KBM-7 (cell line): ENCODE data around the gene RPL19.

ENCODE experiments used
- DNase-seq: peaks from one replicate; pipeline ENCODE4 v3.0.0-alpha.2; 2015
- in situ Hi-C: fragments of 300-500 bp; cut with MboI; formaldehyde crosslinking; loops from 2 replicates; pipeline ENCODE4 v1.14.3; 2020; ENCODE audit warnings: low sequenced_read_pairs, low pct_unique_long_range_greater_than_20kb, mixed read lengths

RPL19 gene

GRCh38 chr17:39194089-39194984, 5.7 kb upstream of the RPL19 start:
- in situ Hi-C loops: no loop called here
- no peak for DNase-seq

DNA sequence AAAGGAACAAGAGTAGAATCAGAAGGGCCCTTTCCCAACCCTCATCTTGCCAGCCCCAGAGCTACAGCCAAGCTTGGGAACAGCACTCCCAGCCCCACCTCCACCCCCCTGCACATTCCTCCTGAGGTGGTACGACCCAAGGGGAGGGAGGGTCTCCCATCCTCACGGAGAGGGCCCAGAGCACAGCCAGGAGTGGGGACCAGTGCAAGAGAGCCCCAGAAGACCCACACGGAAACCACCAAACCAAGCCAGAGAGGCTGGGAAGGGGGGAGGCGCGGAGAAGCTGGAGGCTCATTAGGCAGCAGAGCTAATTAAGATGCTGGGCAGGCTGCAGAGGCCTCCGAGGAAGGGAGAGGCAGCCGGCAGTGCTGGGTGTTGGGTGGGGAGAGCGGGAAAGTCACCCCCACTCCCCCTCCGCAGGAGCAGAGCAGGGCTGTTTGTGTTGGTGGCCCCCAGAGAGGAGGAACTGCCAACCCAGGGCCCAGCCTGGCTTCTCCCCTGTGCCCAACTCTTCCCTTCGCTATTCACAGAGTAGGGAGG, 5.0 kb upstream of the RPL19 start:
- no peak for DNase-seq
- in situ Hi-C loops: no loop called here

DNA sequence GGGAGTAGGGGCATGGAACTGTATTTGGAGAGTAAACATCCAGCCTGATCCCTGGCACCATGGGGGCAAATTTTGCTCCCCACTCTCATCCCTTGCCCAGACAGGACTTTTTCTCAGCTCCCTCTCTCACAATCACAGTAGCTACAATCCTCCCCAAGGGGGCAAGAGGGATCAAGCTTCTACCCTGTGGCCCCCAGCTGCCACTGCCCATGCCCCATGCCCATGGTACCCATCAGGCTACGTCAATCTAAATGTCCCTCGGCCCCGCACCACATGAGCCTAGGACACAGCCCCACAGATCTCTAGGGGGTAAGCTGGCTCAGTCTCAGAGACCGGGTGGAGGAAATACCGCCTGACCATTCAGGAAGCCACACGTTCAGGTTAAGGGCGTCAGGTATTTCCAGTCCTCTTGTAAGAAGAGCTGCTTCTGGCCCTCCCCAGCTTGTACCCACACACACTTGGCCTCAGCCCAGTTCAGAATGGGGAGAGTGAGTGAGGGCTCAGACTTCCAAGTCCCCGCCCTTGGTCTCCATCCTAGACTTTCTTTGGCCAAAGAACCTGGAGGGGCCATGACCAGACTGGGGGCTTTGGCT, 4.4 kb upstream of the RPL19 start:
- DNase-seq: no peak
- in situ Hi-C loops: no loop called here

- in situ Hi-C loops: no loop called here
- no peak for DNase-seq
These were observed 3.8 kb upstream of the RPL19 start for GRCh38 chr17:39196241-39196807.

- DNase-seq: no peak
- in situ Hi-C loops: no loop called here
These were observed 3.2 kb upstream of the RPL19 start for GRCh38 chr17:39196808-39197291.

- DNase-seq: peak; percentile 55
- in situ Hi-C loops: no loop called here
These were observed 2.5 kb upstream of the RPL19 start, which contains the start of gene CACNB1 for GRCh38 chr17:39197380-39198185. Gene CACNB1 (minus strand): TSS chr17:39197669. CDS start chr17:39197495, 174 bp downstream.

DNA sequence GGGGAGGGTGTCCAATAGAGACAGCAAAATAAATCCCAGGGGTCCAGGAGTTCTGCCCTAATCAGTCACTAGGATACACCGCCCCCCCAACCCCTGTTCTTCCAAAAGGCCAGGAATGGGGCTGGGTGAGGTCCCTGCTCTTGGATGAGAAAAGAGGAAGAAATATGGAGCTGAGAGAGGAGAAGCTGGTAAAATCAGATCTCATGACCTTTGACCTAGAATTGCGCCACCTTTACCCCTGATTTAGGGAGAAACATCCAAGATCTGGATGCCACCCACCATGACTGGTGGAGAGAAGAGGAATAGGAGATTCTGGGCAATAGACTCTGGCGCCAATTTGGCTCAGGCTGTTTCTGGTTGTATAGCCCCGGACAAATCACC, 1.9 kb upstream of the RPL19 start:
- in situ Hi-C loops: no loop called here

DNA sequence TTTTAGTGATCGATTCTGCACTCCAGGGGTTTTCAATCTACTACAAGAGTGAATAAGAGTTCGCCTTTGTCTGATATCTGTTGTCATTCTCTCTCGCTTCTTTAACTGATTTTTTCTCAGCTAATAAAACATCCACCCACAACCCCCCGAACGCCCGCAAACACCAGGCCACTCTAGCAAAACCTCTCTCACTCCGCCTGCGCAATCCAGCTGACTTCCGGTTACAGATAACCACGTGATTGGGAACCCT, 338 bp upstream of the RPL19 start:
- in situ Hi-C loops: no loop called here
- DNase-seq: peak; percentile 95

More for the DNA sequence above, 1.9 kb upstream of the RPL19 start:
- peak; percentile 52 for DNase-seq

- peak; percentile 41 for DNase-seq
- in situ Hi-C loops: no loop called here
These were observed 951 bp downstream of the RPL19 start for GRCh38 chr17:39200957-39201510.

DNA sequence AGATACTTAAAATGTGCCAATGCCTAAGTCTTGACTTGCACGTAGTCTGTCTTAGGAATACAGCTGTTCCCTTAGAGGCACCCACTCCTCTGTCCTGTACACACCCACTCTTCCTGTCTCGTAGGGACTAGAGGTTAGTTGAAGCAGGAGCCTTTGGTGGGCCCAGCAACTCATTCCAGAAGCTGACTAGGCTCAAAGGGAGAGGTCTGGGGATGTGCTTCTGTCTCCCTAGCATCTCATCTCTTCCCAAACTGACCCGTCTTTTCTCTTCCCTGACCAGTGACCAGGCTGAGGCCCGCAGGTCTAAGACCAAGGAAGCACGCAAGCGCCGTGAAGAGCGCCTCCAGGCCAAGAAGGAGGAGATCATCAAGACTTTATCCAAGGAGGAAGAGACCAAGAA, 4.2 kb downstream of the RPL19 start:
- DNase-seq: no peak

DNA sequence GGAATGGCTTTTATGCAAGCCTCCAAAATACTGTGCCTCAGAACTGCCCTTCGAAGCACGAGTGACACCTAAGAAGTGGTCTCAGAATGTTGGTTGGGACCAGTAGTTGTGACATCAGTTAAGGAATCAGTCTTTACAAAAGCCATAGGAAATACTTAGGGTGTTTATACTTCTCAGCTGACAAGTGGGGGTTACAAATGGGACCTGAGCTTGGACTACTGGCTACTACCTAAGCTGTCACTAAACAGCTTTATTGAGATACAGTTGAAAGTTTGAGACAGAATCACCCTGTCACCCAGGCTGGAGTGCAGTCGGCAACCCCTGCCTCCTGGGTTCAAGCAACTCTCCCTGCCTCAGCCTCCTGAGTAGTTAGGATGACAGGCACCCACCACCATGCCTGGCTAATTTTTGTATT, 5.0 kb downstream of the RPL19 start:
- in situ Hi-C loops: no loop called here
- peak; percentile 30 for DNase-seq

More for the DNA sequence above, 4.2 kb downstream of the RPL19 start:
- in situ Hi-C loops: no loop called here

DNA sequence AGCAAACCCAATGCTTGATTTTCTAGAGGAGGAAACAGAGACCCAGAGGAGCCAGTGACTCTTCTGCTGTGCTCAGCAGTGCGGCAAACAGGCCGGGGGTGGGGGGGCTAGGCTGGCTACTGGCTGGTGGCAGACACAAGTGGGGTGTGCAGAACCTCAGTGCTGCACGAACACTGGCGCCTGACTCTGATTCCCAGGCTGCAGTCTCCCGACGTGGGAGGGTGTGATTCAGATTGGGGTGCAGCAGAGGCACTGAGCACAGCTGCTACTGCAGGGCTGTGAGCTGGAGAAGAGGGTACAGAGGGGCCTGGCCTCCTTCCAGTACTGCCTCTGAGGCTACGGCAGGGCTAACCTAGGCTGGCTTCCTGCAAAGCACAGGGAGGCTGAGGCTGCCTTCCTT, 8.1 kb downstream of the RPL19 start:
- DNase-seq: no peak
- in situ Hi-C loops: no loop called here

- peak; percentile 74 for DNase-seq
- in situ Hi-C loops: no loop called here
These were observed 8.8 kb downstream of the RPL19 start for GRCh38 chr17:39208893-39209292.

DNA sequence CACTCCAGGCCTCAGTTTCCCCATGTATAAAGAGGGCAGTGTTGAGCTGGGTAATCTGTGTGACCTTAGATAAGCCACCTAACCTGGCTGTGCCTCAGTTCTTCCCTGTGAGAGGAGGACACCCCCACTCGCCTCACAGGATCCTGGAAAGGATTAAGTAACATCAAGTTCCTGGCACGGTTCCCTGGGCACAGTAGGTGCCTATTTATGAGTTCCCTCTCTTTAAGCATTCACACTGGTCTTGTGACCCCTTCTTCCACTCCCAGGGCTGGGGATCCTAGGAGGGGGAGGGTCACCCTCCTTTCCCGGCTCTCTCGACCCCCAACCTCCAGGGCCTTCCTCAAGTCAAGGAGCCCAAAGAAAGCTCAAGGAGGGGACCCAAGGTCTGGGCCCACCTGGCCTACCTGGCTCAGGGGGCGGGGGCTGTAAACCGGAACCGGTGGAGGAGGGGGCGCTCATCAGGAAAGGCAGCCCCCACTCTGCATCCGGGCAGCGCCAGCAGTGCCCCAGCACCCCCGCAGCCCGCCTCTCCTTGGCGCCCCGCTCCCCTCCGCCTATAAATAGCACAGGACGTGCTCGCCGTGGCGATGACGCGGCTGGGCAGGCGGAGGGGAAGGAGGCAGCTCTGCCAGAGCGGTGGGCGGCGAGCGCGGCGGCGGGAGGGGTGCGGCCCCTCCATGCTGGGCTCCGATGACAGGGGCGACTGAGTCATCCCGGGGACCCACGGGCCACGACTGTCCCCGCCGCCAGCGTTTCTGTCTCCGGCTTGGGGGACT, 9.4 kb downstream of the RPL19 start:
- DNase-seq: peak; percentile 37
- in situ Hi-C loops: no loop called here

GRCh38 chr17:39210093-39210434, 10.0 kb downstream of the RPL19 start:
- no peak for DNase-seq
- in situ Hi-C loops: no loop called here

DNA sequence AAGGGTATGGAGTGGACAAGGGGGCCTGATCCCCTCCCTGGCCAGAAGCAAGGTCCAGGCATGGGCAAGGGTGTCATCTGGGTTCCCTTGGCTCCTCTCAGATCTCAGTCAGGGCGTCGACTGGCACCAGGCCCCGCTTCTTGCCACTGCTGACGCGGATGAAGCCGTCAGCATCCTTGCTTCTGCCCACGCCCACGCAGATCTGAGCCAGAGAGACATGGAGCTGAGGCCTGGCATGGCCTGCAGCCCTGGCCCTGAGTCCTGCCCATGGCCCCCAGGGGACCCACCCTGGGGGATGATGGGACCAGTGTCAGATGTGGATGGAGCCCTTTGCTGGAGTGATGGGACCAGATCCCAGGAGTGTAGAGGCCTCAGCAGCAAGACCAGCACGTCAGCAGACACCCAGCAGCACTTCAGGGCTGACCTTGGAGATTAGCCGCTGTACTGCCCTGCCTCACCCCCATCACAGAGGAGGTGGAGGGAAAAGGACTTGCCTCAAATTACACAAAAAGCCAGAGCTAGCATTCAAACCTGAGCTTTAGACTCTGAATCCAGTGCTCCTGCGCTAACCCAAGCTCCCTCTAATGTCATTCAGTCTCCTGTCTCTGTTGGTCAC, 12.2 kb downstream of the RPL19 start:
- in situ Hi-C loops: no loop called here
- DNase-seq: no peak

DNA sequence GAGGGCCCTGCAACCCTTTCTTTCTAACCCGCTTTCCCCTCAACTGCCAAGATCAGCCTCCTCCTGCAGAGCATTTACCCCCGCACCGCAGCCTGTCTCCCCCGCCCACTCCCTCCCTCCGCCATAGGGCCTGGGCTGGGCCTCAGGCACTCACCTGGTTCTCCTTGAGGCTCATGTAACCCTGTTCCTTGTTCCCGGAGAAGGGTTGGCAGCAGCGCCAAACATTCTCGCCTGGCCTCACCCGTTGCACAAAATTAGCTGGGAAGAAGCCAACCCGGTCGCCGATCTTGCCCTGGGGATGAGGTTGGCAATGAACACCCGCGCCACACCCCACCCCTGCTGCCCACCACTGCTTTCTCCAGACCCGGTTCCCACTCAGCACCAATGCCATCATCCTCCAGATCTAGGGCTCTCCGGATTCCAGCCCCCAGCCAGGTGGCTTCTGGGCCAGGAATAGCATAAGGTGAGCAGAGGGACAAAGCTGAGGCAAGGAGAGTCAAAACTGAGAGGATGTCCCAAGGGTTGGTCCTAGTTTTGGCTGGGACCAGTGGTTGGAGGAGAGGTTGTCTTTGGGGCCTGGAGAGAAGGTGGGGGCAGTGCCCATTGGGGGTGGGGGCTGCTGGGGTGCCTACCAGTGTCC, 12.9 kb downstream of the RPL19 start:
- in situ Hi-C loops: no loop called here
- DNase-seq: no peak

DNA sequence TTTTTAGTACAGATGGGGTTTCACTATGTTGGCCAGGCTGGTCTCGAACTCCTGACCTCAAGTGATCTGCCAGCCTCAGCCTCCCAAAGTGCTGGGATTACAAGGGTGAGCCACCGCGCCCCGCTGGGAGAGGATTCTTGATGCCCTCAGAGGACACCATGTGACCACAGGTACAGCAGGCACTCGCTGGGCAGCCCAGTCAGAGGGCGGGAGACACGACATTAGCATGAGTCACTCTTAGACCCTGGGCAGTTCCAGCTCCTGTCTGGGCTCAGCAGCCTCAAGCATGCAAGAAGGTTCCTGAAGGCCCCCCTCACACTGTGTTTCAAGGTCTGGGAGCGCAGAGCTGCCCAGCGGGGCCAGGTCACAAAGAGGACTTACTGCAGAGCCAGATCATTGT, 13.8 kb downstream of the RPL19 start:
- no peak for DNase-seq
- in situ Hi-C loops: no loop called here
